Caco-2 (cell line): ENCODE data around the gene SIX3. TPM values are rescaled to one million over a fixed set of nuclear protein-coding genes. Genes with fewer than 3 reads are reported as not detected.

ENCODE experiments used
- BruUV-seq: library from RNA; stranded (reverse); fragments of 400-500 nt; replicated peaks from 2 replicates; lab custom pipeline; 2021; lab: Mats Ljungman, UMichigan
- CTCF ChIA-PET: fragments of 300-600 bp; sonication (Branson Sonifier 250); formaldehyde crosslinking; loops from one replicate; lab custom pipeline; 2022; ENCODE audit warnings: antibody characterized with exemption; lab: Charles Lee
- POLR2A ChIA-PET: fragments of 300-600 bp; sonication (Branson Sonifier 250); formaldehyde crosslinking; loops from one replicate; lab custom pipeline; 2022; ENCODE audit warnings: antibody characterized with exemption; lab: Charles Lee
- DNase-seq, 2 experiments: peaks; one replicate each; pipeline versions ENCODE4 v3.0.0 to v3.0.0-alpha.2; 2020 to 2022
- H3K27me3 ChIP-seq: replicated peaks from 2 replicates; pipeline ENCODE4 v1.6.0; 2011; ENCODE audit warnings: low read length; ENCODE audit not compliant: control insufficient read depth, insufficient read depth
- H3K36me3 ChIP-seq: 2 replicates; pipeline ENCODE4 v1.5.1; 2011; ENCODE audit warnings: low read length; ENCODE audit not compliant: control insufficient read depth, insufficient read depth
- H3K4me1 ChIP-seq: fragments of 250-450 bp; sonication (Bioruptor Pico); 2 replicates; pipeline ENCODE4 v1.5.1; 2020; ENCODE audit warnings: mild to moderate bottlenecking
- H3K4me3 ChIP-seq: 2 replicates; pipeline ENCODE4 v1.5.1; 2011; ENCODE audit warnings: low read depth, mild to moderate bottlenecking, control low read depth, low read length
- H3K9me3 ChIP-seq: fragments of 250-450 bp; sonication (Bioruptor Pico); 2 replicates; pipeline ENCODE4 v1.5.1; 2020; ENCODE audit warnings: mild to moderate bottlenecking, moderate library complexity
- H3K27ac Mint-ChIP-seq: one replicate; pipeline ENCODE4 v1.8.0; 2022; ENCODE audit warnings: mixed read lengths; ENCODE audit not compliant: unreplicated experiment
- H3K27me3 Mint-ChIP-seq: one replicate; pipeline ENCODE4 v1.8.0; 2022; ENCODE audit warnings: mixed read lengths; ENCODE audit not compliant: insufficient read depth, unreplicated experiment
- H3K36me3 Mint-ChIP-seq: one replicate; pipeline ENCODE4 v1.8.0; 2022; ENCODE audit warnings: mild to moderate bottlenecking, mixed read lengths; ENCODE audit not compliant: insufficient read depth, unreplicated experiment
- H3K4me1 Mint-ChIP-seq: one replicate; pipeline ENCODE4 v1.8.0; 2022; ENCODE audit warnings: low read depth, mixed read lengths; ENCODE audit not compliant: unreplicated experiment
- H3K4me3 Mint-ChIP-seq: one replicate; pipeline ENCODE4 v1.8.0; 2022; ENCODE audit warnings: mild to moderate bottlenecking, moderate library complexity, mixed read lengths; ENCODE audit not compliant: unreplicated experiment
- H3K9me3 Mint-ChIP-seq: one replicate; pipeline ENCODE4 v1.8.0; 2022; ENCODE audit warnings: mixed read lengths; ENCODE audit not compliant: unreplicated experiment
- intact Hi-C: fragments of 100-400 bp; cut with micrococcal nuclease; formaldehyde crosslinking; loops from one replicate; pipeline ENCODE4 v1.10.0; 2022; ENCODE audit not compliant: unreplicated experiment
- total RNA-seq: library from RNA; stranded (reverse); gene quantifications from 2 replicates; pipeline ENCODE4 v1.2.3, GENCODE V29; 2022
- TF ChIP-seq, protein P1 (sequence below), 2 experiments: fragments of 200-600 bp in 1 of 2; IDR thresholded peaks; 1 replicate in 1 of 2; 2 replicates in 1 of 2; pipeline versions ENCODE4 v1.5.1 to v1.8.0; 2011 to 2022; ENCODE audit warnings: antibody characterized with exemption in 1 of 2, control low read depth in 1 of 2, inconsistent platforms in 1 of 2, low read depth in 1 of 2, low read length in 1 of 2, mild to moderate bottlenecking in 1 of 2, moderate library complexity in 1 of 2; ENCODE audit not compliant: insufficient read depth in 1 of 2, severe bottlenecking in 1 of 2, unreplicated experiment in 1 of 2

The SIX3 gene
- total RNA-seq, 1 experiment from 2014 or later: not detected

DNA sequence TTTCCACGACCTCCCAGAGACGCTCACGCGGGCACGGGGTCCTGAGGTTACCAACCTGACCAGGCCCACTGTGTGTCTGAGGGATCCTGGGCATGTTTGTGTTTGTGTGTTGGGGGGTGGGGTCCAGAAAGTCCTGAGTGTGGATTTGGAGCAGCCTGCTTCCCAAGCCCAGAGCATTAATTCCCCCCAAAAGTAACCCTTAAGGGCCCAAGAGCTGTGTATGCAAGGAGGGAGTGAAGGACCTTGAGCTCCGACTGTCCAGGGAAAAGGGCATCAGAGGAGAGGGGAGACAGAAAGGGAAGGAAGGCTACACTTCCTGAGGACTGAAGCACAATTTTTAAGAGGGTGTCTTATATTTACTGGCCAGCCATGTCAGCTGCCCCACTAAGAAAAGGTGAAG lies 5.2 kb upstream of the SIX3 start:
- H3K4me3 Mint-ChIP-seq: peak overlapping the region; percentile 80
- POLR2A ChIA-PET: no interaction called here

DNA sequence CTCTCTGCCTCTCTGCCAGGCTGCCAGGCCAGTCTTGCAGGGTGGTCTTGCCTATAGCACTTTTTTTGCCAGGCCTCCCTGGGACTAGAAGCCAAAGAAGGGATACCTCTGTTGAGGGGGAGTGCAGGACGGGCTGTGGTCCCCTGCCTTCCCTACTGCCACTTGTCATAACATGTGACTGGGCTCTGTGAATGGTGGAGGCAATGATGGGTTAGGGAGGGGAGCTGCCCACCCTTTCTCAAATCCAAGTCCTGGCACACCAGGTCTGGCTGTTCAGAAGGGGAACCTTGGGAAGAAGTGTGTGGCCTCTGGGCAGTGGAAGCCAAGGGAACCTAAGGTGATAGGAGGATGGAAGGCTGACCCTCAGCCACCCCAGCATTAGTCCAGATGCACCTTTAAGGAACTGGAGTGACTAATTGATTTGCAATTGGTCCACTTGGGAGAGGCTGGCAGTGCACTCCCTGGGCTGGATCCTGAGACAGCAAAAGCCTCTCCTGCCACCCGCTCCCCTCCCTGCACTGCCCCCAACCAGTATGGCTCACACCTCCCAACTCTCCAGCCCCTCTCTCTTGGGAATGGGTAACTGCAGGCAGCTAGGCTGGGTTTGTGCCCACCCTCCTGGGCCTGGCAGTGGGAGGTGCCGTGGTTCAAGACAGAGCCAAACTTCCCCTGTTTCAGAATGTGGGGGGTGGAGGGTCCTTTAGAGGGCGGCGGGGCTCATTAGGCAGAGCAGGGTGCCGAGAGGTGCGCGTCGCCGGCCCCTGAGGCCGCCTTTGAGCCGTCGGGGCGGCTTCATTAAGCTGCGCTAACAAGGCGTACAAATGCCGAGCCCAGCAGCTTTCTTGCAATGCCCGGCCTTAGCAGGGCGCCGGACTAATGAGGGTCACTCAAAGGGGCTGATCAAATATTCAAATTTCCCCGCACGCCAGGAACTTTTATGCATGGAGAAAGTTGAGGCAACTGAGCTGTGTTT lies 4.5 kb upstream of the SIX3 start:
- peaks cover 3% of the 10 kb centered on the region; the same call in 1 of the 2 replicates for H3K4me1 ChIP-seq
- Mint-ChIP-seq H3K4me3 (peak overlapping the region; percentile 80), H3K27ac (no peak overlapping the region), H3K27me3 (peaks cover 22% of the 10 kb centered on the region), H3K36me3 (no peaks in the 10 kb centered on the region), H3K4me1 (peaks cover 11% of the 10 kb centered on the region), H3K9me3 (no peaks in the 10 kb centered on the region)
- H3K9me3 ChIP-seq: no peaks in the 10 kb centered on the region
- no peak overlapping the region for H3K4me3 ChIP-seq
- ChIA-PET CTCF (no interaction called here), POLR2A (no interaction called here)
- H3K27me3 ChIP-seq: peaks cover 1% of the 10 kb centered on the region
- no peak for DNase-seq
- TF ChIP-seq, protein P1, sequence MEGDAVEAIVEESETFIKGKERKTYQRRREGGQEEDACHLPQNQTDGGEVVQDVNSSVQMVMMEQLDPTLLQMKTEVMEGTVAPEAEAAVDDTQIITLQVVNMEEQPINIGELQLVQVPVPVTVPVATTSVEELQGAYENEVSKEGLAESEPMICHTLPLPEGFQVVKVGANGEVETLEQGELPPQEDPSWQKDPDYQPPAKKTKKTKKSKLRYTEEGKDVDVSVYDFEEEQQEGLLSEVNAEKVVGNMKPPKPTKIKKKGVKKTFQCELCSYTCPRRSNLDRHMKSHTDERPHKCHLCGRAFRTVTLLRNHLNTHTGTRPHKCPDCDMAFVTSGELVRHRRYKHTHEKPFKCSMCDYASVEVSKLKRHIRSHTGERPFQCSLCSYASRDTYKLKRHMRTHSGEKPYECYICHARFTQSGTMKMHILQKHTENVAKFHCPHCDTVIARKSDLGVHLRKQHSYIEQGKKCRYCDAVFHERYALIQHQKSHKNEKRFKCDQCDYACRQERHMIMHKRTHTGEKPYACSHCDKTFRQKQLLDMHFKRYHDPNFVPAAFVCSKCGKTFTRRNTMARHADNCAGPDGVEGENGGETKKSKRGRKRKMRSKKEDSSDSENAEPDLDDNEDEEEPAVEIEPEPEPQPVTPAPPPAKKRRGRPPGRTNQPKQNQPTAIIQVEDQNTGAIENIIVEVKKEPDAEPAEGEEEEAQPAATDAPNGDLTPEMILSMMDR (IDR thresholded peaks at IDR 0.05; ENCODE audit: insufficient read depth in 1 of 2, low read depth in 1 of 2, low read length in 1 of 2, severe bottlenecking in 1 of 2, unreplicated experiment in 1 of 2): no peak
- intact Hi-C loops: no loop called here
- no peaks in the 10 kb centered on the region for H3K36me3 ChIP-seq
- BruUV-seq: no TSS peak

More for the DNA sequence above, 5.2 kb upstream of the SIX3 start:
- Histone ChIP-seq H3K4me1 (peaks cover 3% of the 10 kb centered on the region; the same call in 1 of the 2 replicates), H3K36me3 (no peaks in the 10 kb centered on the region), H3K9me3 (no peaks in the 10 kb centered on the region), H3K4me3 (no peak overlapping the region), H3K27me3 (peaks cover 1% of the 10 kb centered on the region)
- Mint-ChIP-seq H3K27me3 (peaks cover 17% of the 10 kb centered on the region), H3K4me1 (peaks cover 6% of the 10 kb centered on the region), H3K9me3 (no peaks in the 10 kb centered on the region), H3K27ac (no peak overlapping the region), H3K36me3 (no peaks in the 10 kb centered on the region)
- TF ChIP-seq, protein P1 (IDR thresholded peaks at IDR 0.05; ENCODE audit: insufficient read depth in 1 of 2, low read depth in 1 of 2, low read length in 1 of 2, severe bottlenecking in 1 of 2, unreplicated experiment in 1 of 2): no peak
- intact Hi-C loops: no loop called here
- DNase-seq: no peak
- CTCF ChIA-PET: no interaction called here
- BruUV-seq: no TSS peak

DNA sequence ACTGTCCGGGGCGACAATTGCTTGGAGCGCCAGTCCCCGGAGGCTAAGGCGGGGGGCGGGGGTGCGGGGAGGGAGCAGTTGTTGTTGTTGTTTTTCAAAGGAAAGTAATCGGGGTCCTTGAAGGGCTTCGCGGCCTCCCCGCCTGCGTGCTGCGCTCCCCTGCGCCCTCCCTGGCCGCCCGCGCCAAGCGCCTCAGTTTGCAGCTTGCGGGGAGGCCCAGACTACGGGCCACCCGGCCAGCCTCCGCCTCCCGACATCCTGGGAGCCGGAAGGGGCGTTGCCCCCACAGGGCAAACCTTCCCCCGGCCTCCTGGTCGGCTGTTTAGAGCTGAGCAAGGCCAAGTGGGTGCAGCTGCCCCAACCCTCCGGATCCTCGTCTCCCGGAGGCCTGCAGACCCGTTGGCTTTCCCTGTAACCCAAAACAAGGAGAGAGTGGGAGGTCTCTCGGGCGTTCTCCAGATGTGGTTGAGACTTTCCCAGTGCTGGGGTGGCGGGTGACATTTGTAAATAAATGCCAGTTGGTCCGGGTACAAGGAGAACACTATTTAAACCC lies 3.7 kb upstream of the SIX3 start:
- Histone ChIP-seq H3K4me3 (no peak overlapping the region), H3K4me1 (peaks cover 3% of the 10 kb centered on the region; the same call in 1 of the 2 replicates), H3K36me3 (no peaks in the 10 kb centered on the region), H3K9me3 (no peaks in the 10 kb centered on the region), H3K27me3 (peaks cover 1% of the 10 kb centered on the region)
- intact Hi-C loops: no loop called here
- H3K4me3 Mint-ChIP-seq: peak overlapping the region; percentile 65
- H3K9me3 Mint-ChIP-seq: no peaks in the 10 kb centered on the region
- DNase-seq: no peak
- ChIA-PET POLR2A (no interaction called here), CTCF (interaction anchor here (0.6 kb wide), 1 partner anchor 18 kb away, joined by 3 read pairs; no protein-coding TSS in a partner anchor)
- H3K36me3 Mint-ChIP-seq: no peaks in the 10 kb centered on the region
- TF ChIP-seq, protein P1 (IDR thresholded peaks at IDR 0.05; ENCODE audit: insufficient read depth in 1 of 2, low read depth in 1 of 2, low read length in 1 of 2, severe bottlenecking in 1 of 2, unreplicated experiment in 1 of 2): no peak
- BruUV-seq: no TSS peak
- peaks cover 22% of the 10 kb centered on the region for H3K27me3 Mint-ChIP-seq
- peaks cover 11% of the 10 kb centered on the region for H3K4me1 Mint-ChIP-seq
- no peak overlapping the region for H3K27ac Mint-ChIP-seq
